HG03558 (cell line): ENCODE results near the gene LMAN1L.

Source experiments
- ATAC-seq: cut with Tn5 transposase; IDR thresholded peaks from one replicate; pipeline ENCODE4 v1.9.1; 2021; ENCODE audit warnings: moderate number of reproducible peaks; ENCODE audit not compliant: unreplicated experiment; ENCODE audit errors: extremely low read depth

Gene LMAN1L

GRCh38 chr15:74832826-74833225 lies 20.2 kb downstream of the LMAN1L start:
- no peak for ATAC-seq

- ATAC-seq = no peak
Observed at GRCh38 chr15:74833376-74834107, 20.9 kb downstream of the LMAN1L start.

GRCh38 chr15:74835312-74835823 lies 22.7 kb downstream of the LMAN1L start:
- no peak for ATAC-seq

GRCh38 chr15:74836846-74837245 lies 24.2 kb downstream of the LMAN1L start:
- no peak for ATAC-seq

- ATAC-seq = no peak
Observed at GRCh38 chr15:74837482-74838136, 25.0 kb downstream of the LMAN1L start.

GRCh38 chr15:74838137-74838516 lies 25.5 kb downstream of the LMAN1L start:
- ATAC-seq = no peak

GRCh38 chr15:74838746-74839525 lies 26.3 kb downstream of the LMAN1L start:
- no peak for ATAC-seq

GRCh38 chr15:74839526-74840395 lies 27.1 kb downstream of the LMAN1L start:
- ATAC-seq = no peak

- no peak for ATAC-seq
Observed at GRCh38 chr15:74840851-74841775, 28.5 kb downstream of the LMAN1L start.

GRCh38 chr15:74841891-74842373 lies 29.3 kb downstream of the LMAN1L start:
- ATAC-seq = no peak

GRCh38 chr15:74842581-74843444 lies 30.2 kb downstream of the LMAN1L start, which contains the start of gene ULK3:
ULK3 (minus strand) TSS chr15:74843156; CDS start chr15:74843105, 51 bp downstream.
- ATAC-seq = peak; percentile 75

GRCh38 chr15:74843445-74843828 lies 30.8 kb downstream of the LMAN1L start:
- no peak for ATAC-seq

GRCh38 chr15:74843891-74844299 lies 31.3 kb downstream of the LMAN1L start:
- no peak for ATAC-seq

- no peak for ATAC-seq
Observed at GRCh38 chr15:74844319-74845207, 31.9 kb downstream of the LMAN1L start.

GRCh38 chr15:74845208-74845568 lies 32.6 kb downstream of the LMAN1L start:
- no peak for ATAC-seq

- ATAC-seq = no peak
Observed at GRCh38 chr15:74845581-74845980, 32.9 kb downstream of the LMAN1L start.

GRCh38 chr15:74847432-74847831 lies 34.8 kb downstream of the LMAN1L start:
- no peak for ATAC-seq
